ENCODE data around the gene H2BW2.

Gene H2BW2

GRCh38 chrX:104039689-104040505, at the start of gene H2BW2:
TSS of gene H2BW2 (plus strand) at chrX:104039956. CDS start at chrX:104039995, 39 bp downstream.
- Histone ChIP-seq H3K79me2 (ENCODE audit: control insufficient read depth, low read length) (no peaks in the 10 kb centered on the region), H3K9me3 (ENCODE audit: control insufficient read depth, insufficient read depth, low read length) (no peaks in the 10 kb centered on the region), H3K4me1 (ENCODE audit: control insufficient read depth, low read length) (no peaks in the 10 kb centered on the region), H3K4me2 (ENCODE audit: low read length) (no peak within 1 kb of the TSS), H3K36me3 (ENCODE audit: control insufficient read depth, low read length) (no peaks in the 10 kb centered on the region), H3K27me3 (ENCODE audit: control insufficient read depth, low read length) (no peaks in the 10 kb centered on the region), H3K4me3 (ENCODE audit: low read length) (no peak within 1 kb of the TSS), H3F3A (ENCODE audit: control insufficient read depth, insufficient read depth) (no peaks in the 10 kb centered on the region), H3K27ac (ENCODE audit: low read depth, low read length) (no peak within 1 kb of the TSS), H3K9me2 (replicated peaks; ENCODE audit: control insufficient read depth, low read length) (no peaks in the 10 kb centered on the region), H4K20me1 (ENCODE audit: control insufficient read depth, insufficient read depth, low read depth, low read length) (no peaks in the 10 kb centered on the region)
- TF ChIP-seq CTCF (IDR thresholded peaks at IDR 0.05; ENCODE audit: low read depth, low read length, poor library complexity, severe bottlenecking) (no peak), EZH2phosphoT487 (IDR thresholded peaks at IDR 0.05; ENCODE audit: borderline replicate concordance, low read length) (no peak)

DNA sequence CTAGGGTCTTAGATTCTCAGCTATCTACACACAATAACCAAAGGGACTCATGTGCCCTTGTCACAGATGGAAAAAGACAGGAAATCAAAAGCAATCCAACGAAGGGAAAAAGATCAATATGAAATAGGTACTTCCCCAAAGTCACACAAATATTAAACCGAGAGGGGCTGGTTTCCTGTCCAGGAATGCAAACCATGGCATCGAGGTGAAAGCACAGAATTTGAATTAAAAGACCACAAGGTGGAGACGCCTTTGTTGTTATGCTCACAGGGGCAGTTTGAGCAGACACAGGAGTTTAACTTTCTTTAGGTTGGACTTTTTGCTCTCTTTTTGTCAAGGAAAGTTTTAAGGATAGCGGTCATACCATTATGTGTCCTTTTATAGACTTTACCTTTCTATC, 40.5 kb upstream of the H2BW2 start:
- H3F3A ChIP-seq (ENCODE audit: control insufficient read depth, insufficient read depth): no peaks in the 10 kb centered on the region
- H3K27me3 ChIP-seq (ENCODE audit: control insufficient read depth, low read length): no peaks in the 10 kb centered on the region
- no peak overlapping the region for H3K4me2 ChIP-seq (ENCODE audit: low read length)
- TF ChIP-seq EZH2phosphoT487 (IDR thresholded peaks at IDR 0.05; ENCODE audit: borderline replicate concordance, low read length) (no peak), CTCF (IDR thresholded peaks at IDR 0.05; ENCODE audit: low read depth, low read length, poor library complexity, severe bottlenecking) (no peak)
- H3K36me3 ChIP-seq (ENCODE audit: control insufficient read depth, low read length): no peaks in the 10 kb centered on the region
- no peaks in the 10 kb centered on the region for H3K79me2 ChIP-seq (ENCODE audit: control insufficient read depth, low read length)
- no peak overlapping the region for H3K27ac ChIP-seq (ENCODE audit: low read depth, low read length)
- H3K4me3 ChIP-seq (ENCODE audit: low read length): no peak overlapping the region
- no peaks in the 10 kb centered on the region for H4K20me1 ChIP-seq (ENCODE audit: control insufficient read depth, insufficient read depth, low read depth, low read length)
- no peaks in the 10 kb centered on the region for H3K4me1 ChIP-seq (ENCODE audit: control insufficient read depth, low read length)
- H3K9me2 ChIP-seq (replicated peaks; ENCODE audit: control insufficient read depth, low read length): no peaks in the 10 kb centered on the region
- H3K9me3 ChIP-seq (ENCODE audit: control insufficient read depth, insufficient read depth, low read length): no peaks in the 10 kb centered on the region

GRCh38 chrX:104008831-104009230, 30.9 kb upstream of the H2BW2 start:
- no peak overlapping the region for H3K4me3 ChIP-seq (ENCODE audit: low read length)
- H3K9me2 ChIP-seq (replicated peaks; ENCODE audit: control insufficient read depth, low read length): no peaks in the 10 kb centered on the region
- H3K36me3 ChIP-seq (ENCODE audit: control insufficient read depth, low read length): no peaks in the 10 kb centered on the region
- no peaks in the 10 kb centered on the region for H3F3A ChIP-seq (ENCODE audit: control insufficient read depth, insufficient read depth)
- no peaks in the 10 kb centered on the region for H3K79me2 ChIP-seq (ENCODE audit: control insufficient read depth, low read length)
- H3K27ac ChIP-seq (ENCODE audit: low read depth, low read length): no peak overlapping the region
- H3K4me2 ChIP-seq (ENCODE audit: low read length): no peak overlapping the region
- H3K9me3 ChIP-seq (ENCODE audit: control insufficient read depth, insufficient read depth, low read length): no peaks in the 10 kb centered on the region
- no peak for TF ChIP-seq EZH2phosphoT487 (IDR thresholded peaks at IDR 0.05; ENCODE audit: borderline replicate concordance, low read length)
- TF ChIP-seq CTCF (IDR thresholded peaks at IDR 0.05; ENCODE audit: low read depth, low read length, poor library complexity, severe bottlenecking): no peak
- H4K20me1 ChIP-seq (ENCODE audit: control insufficient read depth, insufficient read depth, low read depth, low read length): no peaks in the 10 kb centered on the region
- H3K27me3 ChIP-seq (ENCODE audit: control insufficient read depth, low read length): no peaks in the 10 kb centered on the region
- no peaks in the 10 kb centered on the region for H3K4me1 ChIP-seq (ENCODE audit: control insufficient read depth, low read length)
